ENCODE data around the gene GALNT18.

Gene GALNT18

DNA sequence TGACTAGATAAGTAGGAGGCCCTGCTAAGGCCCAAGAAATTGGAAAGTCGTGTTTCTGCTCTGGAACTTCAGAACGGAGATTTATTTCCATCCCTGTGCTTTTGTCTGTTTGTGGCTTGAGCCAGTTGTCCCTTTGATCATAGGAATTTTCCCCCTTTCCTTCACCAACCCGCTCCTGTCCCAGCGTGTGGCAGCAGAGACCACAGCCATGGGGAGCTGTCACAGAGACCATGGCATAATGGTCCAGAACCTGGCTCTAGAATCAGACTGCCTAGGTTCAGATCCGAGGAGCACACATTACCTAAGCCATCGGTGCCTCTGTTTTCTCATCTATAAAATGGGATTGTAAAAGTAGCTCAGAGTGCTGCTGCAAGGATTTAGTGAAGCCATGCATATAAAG is 128.1 kb downstream of the GALNT18 start:
- Histone ChIP-seq H3K79me2 (ENCODE audit: insufficient read depth, low read depth) (no peaks in the 10 kb centered on the region), H3K27me3 (ENCODE audit: insufficient read depth, low read depth) (no peaks in the 10 kb centered on the region), H3K36me3 (ENCODE audit: insufficient read depth) (no peaks in the 10 kb centered on the region), H3K27ac (no peak overlapping the region), H3K4me2 (no peak overlapping the region), H4K20me1 (ENCODE audit: insufficient read depth) (no peaks in the 10 kb centered on the region), H3K4me1 (ENCODE audit: low read depth, poor library complexity, severe bottlenecking) (no peaks in the 10 kb centered on the region), H2AFZ (ENCODE audit: low read depth) (no peak overlapping the region), H3K4me3 (IDR thresholded peaks at IDR 0.05; ENCODE audit: insufficient read depth, low read depth, low read length) (no peak overlapping the region), H3K9ac (no peak overlapping the region)
- TF ChIP-seq, protein P1, sequence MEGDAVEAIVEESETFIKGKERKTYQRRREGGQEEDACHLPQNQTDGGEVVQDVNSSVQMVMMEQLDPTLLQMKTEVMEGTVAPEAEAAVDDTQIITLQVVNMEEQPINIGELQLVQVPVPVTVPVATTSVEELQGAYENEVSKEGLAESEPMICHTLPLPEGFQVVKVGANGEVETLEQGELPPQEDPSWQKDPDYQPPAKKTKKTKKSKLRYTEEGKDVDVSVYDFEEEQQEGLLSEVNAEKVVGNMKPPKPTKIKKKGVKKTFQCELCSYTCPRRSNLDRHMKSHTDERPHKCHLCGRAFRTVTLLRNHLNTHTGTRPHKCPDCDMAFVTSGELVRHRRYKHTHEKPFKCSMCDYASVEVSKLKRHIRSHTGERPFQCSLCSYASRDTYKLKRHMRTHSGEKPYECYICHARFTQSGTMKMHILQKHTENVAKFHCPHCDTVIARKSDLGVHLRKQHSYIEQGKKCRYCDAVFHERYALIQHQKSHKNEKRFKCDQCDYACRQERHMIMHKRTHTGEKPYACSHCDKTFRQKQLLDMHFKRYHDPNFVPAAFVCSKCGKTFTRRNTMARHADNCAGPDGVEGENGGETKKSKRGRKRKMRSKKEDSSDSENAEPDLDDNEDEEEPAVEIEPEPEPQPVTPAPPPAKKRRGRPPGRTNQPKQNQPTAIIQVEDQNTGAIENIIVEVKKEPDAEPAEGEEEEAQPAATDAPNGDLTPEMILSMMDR (conservative IDR thresholded peaks at IDR 0.05; ENCODE audit: low read depth, low read length): no peak

GRCh38 chr11:11491589-11491988 is 130.2 kb downstream of the GALNT18 start:
- H3K36me3 ChIP-seq (ENCODE audit: insufficient read depth): no peaks in the 10 kb centered on the region
- no peaks in the 10 kb centered on the region for H3K27me3 ChIP-seq (ENCODE audit: insufficient read depth, low read depth)
- H3K4me1 ChIP-seq (ENCODE audit: low read depth, poor library complexity, severe bottlenecking): no peaks in the 10 kb centered on the region
- H3K79me2 ChIP-seq (ENCODE audit: insufficient read depth, low read depth): no peaks in the 10 kb centered on the region
- H3K9ac ChIP-seq: no peak overlapping the region
- H3K4me3 ChIP-seq (IDR thresholded peaks at IDR 0.05; ENCODE audit: insufficient read depth, low read depth, low read length): no peak overlapping the region
- no peaks in the 10 kb centered on the region for H4K20me1 ChIP-seq (ENCODE audit: insufficient read depth)
- TF ChIP-seq, protein P1 (conservative IDR thresholded peaks at IDR 0.05; ENCODE audit: low read depth, low read length): no peak
- H3K27ac ChIP-seq: no peak overlapping the region
- H3K4me2 ChIP-seq: no peak overlapping the region
- no peak overlapping the region for H2AFZ ChIP-seq (ENCODE audit: low read depth)

- Histone ChIP-seq H3K4me2 (no peak overlapping the region), H3K9ac (no peak overlapping the region), H3K27ac (no peak overlapping the region), H3K4me1 (ENCODE audit: low read depth, poor library complexity, severe bottlenecking) (no peaks in the 10 kb centered on the region), H3K4me3 (IDR thresholded peaks at IDR 0.05; ENCODE audit: insufficient read depth, low read depth, low read length) (no peak overlapping the region), H2AFZ (ENCODE audit: low read depth) (no peak overlapping the region), H4K20me1 (ENCODE audit: insufficient read depth) (no peaks in the 10 kb centered on the region), H3K36me3 (ENCODE audit: insufficient read depth) (no peaks in the 10 kb centered on the region), H3K27me3 (ENCODE audit: insufficient read depth, low read depth) (no peaks in the 10 kb centered on the region), H3K79me2 (ENCODE audit: insufficient read depth, low read depth) (no peaks in the 10 kb centered on the region)
- TF ChIP-seq, protein P1 (conservative IDR thresholded peaks at IDR 0.05; ENCODE audit: low read depth, low read length): no peak
Measured at GRCh38 chr11:11491014-11491413, 130.8 kb downstream of the GALNT18 start.

DNA sequence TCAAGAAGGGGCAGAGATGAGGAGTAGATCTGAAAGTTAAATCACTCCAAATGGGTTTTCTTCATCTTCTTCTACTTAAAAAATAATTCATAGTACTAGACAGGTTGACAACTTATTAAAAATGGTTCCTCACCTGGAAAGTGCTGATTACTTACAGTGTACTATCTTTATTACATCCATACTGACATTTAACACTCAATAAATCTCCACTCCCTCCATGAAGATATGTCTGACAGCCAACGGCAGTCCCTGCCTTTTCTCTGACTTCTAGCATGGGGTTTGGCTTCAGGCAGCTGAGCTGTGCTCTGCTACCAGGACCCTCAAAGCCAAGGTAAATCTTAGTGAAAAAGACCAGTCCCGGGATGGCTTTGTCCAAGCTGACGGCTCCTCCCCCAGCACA is 135.4 kb downstream of the GALNT18 start:
- Histone ChIP-seq H2AFZ (ENCODE audit: low read depth) (no peak overlapping the region), H4K20me1 (ENCODE audit: insufficient read depth) (no peaks in the 10 kb centered on the region), H3K9ac (no peak overlapping the region), H3K36me3 (ENCODE audit: insufficient read depth) (no peaks in the 10 kb centered on the region), H3K4me1 (ENCODE audit: low read depth, poor library complexity, severe bottlenecking) (no peaks in the 10 kb centered on the region), H3K79me2 (ENCODE audit: insufficient read depth, low read depth) (no peaks in the 10 kb centered on the region), H3K27me3 (ENCODE audit: insufficient read depth, low read depth) (no peaks in the 10 kb centered on the region), H3K27ac (no peak overlapping the region), H3K4me3 (IDR thresholded peaks at IDR 0.05; ENCODE audit: insufficient read depth, low read depth, low read length) (no peak overlapping the region), H3K4me2 (no peak overlapping the region)
- TF ChIP-seq, protein P1 (conservative IDR thresholded peaks at IDR 0.05; ENCODE audit: low read depth, low read length): no peak

Measured in KMS-11 (cell line).